ENCODE measurements around the gene SLC25A45.

DNA sequence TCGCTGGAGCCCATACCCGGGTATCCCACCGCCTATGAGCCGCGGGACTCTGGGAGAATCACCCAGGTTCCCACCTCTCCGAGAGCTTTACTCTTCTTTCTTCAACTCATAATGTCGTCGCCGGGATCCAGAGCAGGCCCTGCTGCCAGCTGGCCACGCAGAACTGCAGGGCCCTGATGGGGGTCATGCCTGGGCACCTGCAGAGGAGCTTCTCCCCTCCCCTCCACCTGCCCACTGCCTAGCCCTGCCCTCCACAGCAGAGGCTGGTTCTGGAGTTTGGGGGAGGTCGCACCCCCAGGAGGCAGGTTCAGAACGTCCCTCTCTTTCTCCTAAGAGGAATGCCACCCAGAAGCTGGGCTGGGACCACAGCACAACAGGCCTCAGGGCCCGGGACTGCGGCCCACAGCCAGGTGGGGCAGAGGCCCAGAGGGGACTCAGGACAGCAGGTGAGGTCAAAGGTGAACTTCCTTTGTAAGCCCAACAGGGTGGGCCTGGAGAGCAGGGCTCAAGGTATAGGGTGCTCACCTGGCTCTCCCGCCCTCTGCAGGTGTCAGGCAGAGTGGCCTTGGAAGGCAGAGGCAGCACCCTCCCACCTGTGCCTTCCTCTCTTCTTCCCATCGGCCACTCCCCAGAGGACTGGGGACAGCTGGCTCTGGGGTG lies 1.9 kb downstream of the SLC25A45 start:
- TF ChIP-seq, protein P1, sequence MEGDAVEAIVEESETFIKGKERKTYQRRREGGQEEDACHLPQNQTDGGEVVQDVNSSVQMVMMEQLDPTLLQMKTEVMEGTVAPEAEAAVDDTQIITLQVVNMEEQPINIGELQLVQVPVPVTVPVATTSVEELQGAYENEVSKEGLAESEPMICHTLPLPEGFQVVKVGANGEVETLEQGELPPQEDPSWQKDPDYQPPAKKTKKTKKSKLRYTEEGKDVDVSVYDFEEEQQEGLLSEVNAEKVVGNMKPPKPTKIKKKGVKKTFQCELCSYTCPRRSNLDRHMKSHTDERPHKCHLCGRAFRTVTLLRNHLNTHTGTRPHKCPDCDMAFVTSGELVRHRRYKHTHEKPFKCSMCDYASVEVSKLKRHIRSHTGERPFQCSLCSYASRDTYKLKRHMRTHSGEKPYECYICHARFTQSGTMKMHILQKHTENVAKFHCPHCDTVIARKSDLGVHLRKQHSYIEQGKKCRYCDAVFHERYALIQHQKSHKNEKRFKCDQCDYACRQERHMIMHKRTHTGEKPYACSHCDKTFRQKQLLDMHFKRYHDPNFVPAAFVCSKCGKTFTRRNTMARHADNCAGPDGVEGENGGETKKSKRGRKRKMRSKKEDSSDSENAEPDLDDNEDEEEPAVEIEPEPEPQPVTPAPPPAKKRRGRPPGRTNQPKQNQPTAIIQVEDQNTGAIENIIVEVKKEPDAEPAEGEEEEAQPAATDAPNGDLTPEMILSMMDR (IDR thresholded peaks at IDR 0.05): no peak
- TF ChIP-seq EZH2 (IDR thresholded peaks at IDR 0.05; ENCODE audit: borderline replicate concordance, insufficient read depth, low read depth, low read length, poor library complexity, severe bottlenecking): no peak

All from B cell (primary cell).